A673 (cell line): Measurements from ENCODE around the gene AP4E1.

Source experiments
- EZH2 ChIP-seq: fragments of 200-600 bp; sonication (generic); IDR thresholded peaks from 2 replicates; pipeline ENCODE4 v1.6.1; 2017; ENCODE audit warnings: borderline replicate concordance, low read depth, mild to moderate bottlenecking, mixed read lengths, antibody characterized with exemption, low read length; ENCODE audit not compliant: poor library complexity, severe bottlenecking
- TF ChIP-seq, protein P1 (sequence below): fragments of 300-800, 200-600 bp; sonication (generic); conservative IDR thresholded peaks from 2 replicates; pipeline ENCODE4 v1.5.1; 2017; ENCODE audit warnings: low read depth, mild to moderate bottlenecking, antibody characterized with exemption, low read length, moderate library complexity, mixed read lengths

DNA sequence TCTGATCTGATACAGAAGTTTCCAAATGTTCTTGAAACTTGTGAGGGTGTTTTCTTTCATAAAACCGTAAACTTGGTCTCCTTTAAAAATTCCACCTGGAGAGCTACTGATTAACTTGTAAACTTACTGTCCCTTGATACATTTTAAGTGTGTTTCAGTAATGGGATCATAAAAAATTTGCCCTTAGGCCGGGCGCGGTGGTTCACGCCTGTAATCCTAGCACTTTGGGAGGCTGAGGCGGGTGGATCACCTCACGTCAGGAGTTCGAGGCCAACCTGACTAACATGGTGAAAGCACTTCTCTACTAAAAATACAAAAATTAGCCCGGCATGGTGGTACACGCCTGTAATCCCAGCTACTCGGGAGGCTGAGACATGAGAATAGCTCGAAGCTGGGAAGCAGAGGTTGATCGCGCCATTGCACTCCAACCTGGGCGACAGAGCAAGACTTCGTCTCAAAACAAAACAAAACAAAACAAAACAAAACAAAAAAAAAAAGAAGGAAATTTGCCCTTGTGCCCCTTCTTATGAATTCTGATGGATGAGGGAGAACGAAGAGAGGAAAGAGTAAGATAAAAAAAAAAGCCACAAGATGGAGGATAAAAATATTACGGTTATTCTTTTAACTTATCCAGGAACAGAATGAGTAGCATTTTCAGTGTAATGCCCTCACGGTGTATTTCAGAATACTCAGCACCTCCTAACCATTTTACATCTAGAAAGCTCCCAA lies 32.1 kb upstream of the AP4E1 start:
- no peak for TF ChIP-seq EZH2
- TF ChIP-seq, protein P1, sequence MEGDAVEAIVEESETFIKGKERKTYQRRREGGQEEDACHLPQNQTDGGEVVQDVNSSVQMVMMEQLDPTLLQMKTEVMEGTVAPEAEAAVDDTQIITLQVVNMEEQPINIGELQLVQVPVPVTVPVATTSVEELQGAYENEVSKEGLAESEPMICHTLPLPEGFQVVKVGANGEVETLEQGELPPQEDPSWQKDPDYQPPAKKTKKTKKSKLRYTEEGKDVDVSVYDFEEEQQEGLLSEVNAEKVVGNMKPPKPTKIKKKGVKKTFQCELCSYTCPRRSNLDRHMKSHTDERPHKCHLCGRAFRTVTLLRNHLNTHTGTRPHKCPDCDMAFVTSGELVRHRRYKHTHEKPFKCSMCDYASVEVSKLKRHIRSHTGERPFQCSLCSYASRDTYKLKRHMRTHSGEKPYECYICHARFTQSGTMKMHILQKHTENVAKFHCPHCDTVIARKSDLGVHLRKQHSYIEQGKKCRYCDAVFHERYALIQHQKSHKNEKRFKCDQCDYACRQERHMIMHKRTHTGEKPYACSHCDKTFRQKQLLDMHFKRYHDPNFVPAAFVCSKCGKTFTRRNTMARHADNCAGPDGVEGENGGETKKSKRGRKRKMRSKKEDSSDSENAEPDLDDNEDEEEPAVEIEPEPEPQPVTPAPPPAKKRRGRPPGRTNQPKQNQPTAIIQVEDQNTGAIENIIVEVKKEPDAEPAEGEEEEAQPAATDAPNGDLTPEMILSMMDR, result no peak
